T-cell (primary cell): Measurements from ENCODE around the gene PRIM1. TPM values are rescaled to one million over a fixed set of nuclear protein-coding genes. Genes with fewer than 3 reads are reported as not detected.
"Not testable (repeated sequence)": the region's sequence is repeated elsewhere in the genome, so short reads cannot be mapped to it uniquely, and the experiment has no call there.

Experiments
- ATAC-seq, 4 experiments: fragments of 200-7000 bp in 3 of 4; fragments of 150-1000 bp in 1 of 4; cut with Tn5 transposase; replicated peaks in 1 of 4; 1 replicate in 3 of 4; 2 replicates in 1 of 4; pipeline ENCODE4 v1.10.0; 2021; ENCODE audit warnings: moderate library complexity in 3 of 4, mild to moderate bottlenecking in 2 of 4, moderate number of reproducible peaks in 1 of 4
- CTCF ChIA-PET, 2 donors: fragments of 300-600 bp; sonication (Branson Sonifier 250); formaldehyde crosslinking; loops; one replicate each; lab custom pipeline; 2022; ENCODE audit warnings: antibody characterized with exemption in 2 of 2; lab: Charles Lee
- POLR2A ChIA-PET, 2 donors: fragments of 300-600 bp; sonication (Branson Sonifier 250); formaldehyde crosslinking; loops; one replicate each; lab custom pipeline; 2022; ENCODE audit warnings: antibody characterized with exemption in 2 of 2; lab: Charles Lee
- DNase-seq, 35 experiments: peaks; one replicate each; pipeline versions ENCODE4 v3.0.0 to v3.0.0-alpha.2; 2013 to 2023
- H3K27ac ChIP-seq: one replicate; pipeline ENCODE4 v1.5.1; 2013; ENCODE audit warnings: low read length
- H3K27me3 ChIP-seq, 2 experiments: replicated peaks in 1 of 2; 1 replicate in 1 of 2; 2 replicates in 1 of 2; pipeline versions ENCODE4 v1.6.1 to v1.7.0; 2013; ENCODE audit warnings: low read length in 1 of 2, mixed read lengths in 1 of 2; ENCODE audit not compliant: control insufficient read depth in 2 of 2, insufficient read depth in 2 of 2; ENCODE audit errors: extremely low read depth in 1 of 2
- H3K36me3 ChIP-seq, 2 donors: 1 replicate in 1 of 2; 2 replicates in 1 of 2; pipeline versions ENCODE4 v1.6.1 to v1.7.0; 2013; ENCODE audit warnings: low read length in 1 of 2; ENCODE audit not compliant: control insufficient read depth in 2 of 2, insufficient read depth in 1 of 2; ENCODE audit errors: extremely low read depth in 1 of 2
- H3K4me1 ChIP-seq, 2 experiments: 1 replicate in 1 of 2; 2 replicates in 1 of 2; pipeline versions ENCODE4 v1.6.1 to v1.7.0; 2013; ENCODE audit warnings: low read length in 2 of 2, mixed read lengths in 1 of 2; ENCODE audit not compliant: insufficient read depth in 2 of 2, control insufficient read depth in 1 of 2; ENCODE audit errors: extremely low read depth in 1 of 2
- H3K4me3 ChIP-seq, 2 donors: 1 replicate in 1 of 2; 2 replicates in 1 of 2; pipeline versions ENCODE4 v1.5.1 to v1.7.0; 2013; ENCODE audit warnings: mild to moderate bottlenecking in 2 of 2, low read length in 1 of 2, moderate library complexity in 1 of 2; ENCODE audit not compliant: control insufficient read depth in 1 of 2; ENCODE audit errors: extremely low read depth in 1 of 2
- H3K9me3 ChIP-seq: 2 replicates; pipeline ENCODE4 v1.7.0; 2013
- H3K27ac Mint-ChIP-seq, 2 donors: one replicate each; pipeline ENCODE4 v1.8.0; 2020 to 2021; ENCODE audit warnings: mild to moderate bottlenecking in 2 of 2, mixed read lengths in 2 of 2
- H3K27me3 Mint-ChIP-seq, 2 donors: one replicate each; pipeline ENCODE4 v1.8.0; 2021 to 2022; ENCODE audit warnings: mixed read lengths in 2 of 2
- H3K36me3 Mint-ChIP-seq: one replicate; pipeline ENCODE4 v1.8.0; 2021; ENCODE audit warnings: mixed read lengths
- H3K4me1 Mint-ChIP-seq, 3 donors: one replicate each; pipeline ENCODE4 v1.8.0; 2020 to 2022; ENCODE audit warnings: mixed read lengths in 3 of 3, mild to moderate bottlenecking in 1 of 3
- H3K4me3 Mint-ChIP-seq, 3 donors: one replicate each; pipeline ENCODE4 v1.8.0; 2020 to 2022; ENCODE audit warnings: mild to moderate bottlenecking in 3 of 3, mixed read lengths in 3 of 3, moderate library complexity in 3 of 3
- H3K9me3 Mint-ChIP-seq, 3 donors: one replicate each; pipeline ENCODE4 v1.8.0; 2020 to 2022; ENCODE audit warnings: mixed read lengths in 3 of 3
- WGBS: methylation state at CpG from one replicate; pipeline ENCODE4 v1.1.5; 2013; ENCODE audit warnings: missing lambda C conversion rate; ENCODE audit not compliant: insufficient coverage; 5-methylcytosine and 5-hydroxymethylcytosine counted together
- total RNA-seq, 35 experiments: library from RNA in 6 of 35; stranded (reverse) in 6 of 35; fragments of 120-200 nt in 1 of 35; gene quantifications; one replicate each; pipeline versions ENCODE4 v1.2.1 to v1.2.4 and lab custom pipeline; 2013 to 2026

The PRIM1 gene
- total RNA-seq (10 to 100 TPM; 17.3 to 25.2 (median 22.2) TPM), total RNA-seq (lab: John Stamatoyannopoulos, UW) (2.4 to 58.6 (median 12.9) reads per million in 29 experiments)
- 26.2 TPM for total RNA-seq (2013)

GRCh38 chr12:56751712-56752598, at the start of gene PRIM1:
Gene PRIM1 (minus strand): TSS chr12:56752323. CDS start chr12:56752298, 25 bp downstream.
- Histone ChIP-seq H3K36me3 (peaks cover 0 to 14% of the 10 kb centered on the region in 2 donors), H3K4me3 (peak within 1 kb of the TSS; percentile 91 to 92), H3K9me3 (no peaks in the 10 kb centered on the region), H3K27me3 (no peaks in the 10 kb centered on the region), H3K27ac (peak within 1 kb of the TSS; percentile 72), H3K4me1 (peaks cover 11 to 16% of the 10 kb centered on the region in 2 experiments)
- DNase-seq (peak; percentile 52 to 87 (median 74)), ATAC-seq (peak; percentile 87 to 90 (median 88))
- H3K4me3 Mint-ChIP-seq, result peak within 1 kb of the TSS; percentile 95 to 96 (median 96)
- H3K36me3 Mint-ChIP-seq, result peaks cover 22% of the 10 kb centered on the region
- CTCF ChIA-PET, result interaction anchor here in 1 of 2 donors (0.6 to 1.3 kb wide), 3 partner anchors 27 to 922 kb away, joined by 4 to 7 read pairs (median 4); partner anchors contain the start of gene NACA
- H3K27me3 Mint-ChIP-seq, result no peaks in the 10 kb centered on the region
- POLR2A ChIA-PET, result interaction anchor here (0.5 to 0.7 kb wide), 4 partner anchors 30 to 360 kb away, joined by 3 to 8 read pairs (median 6); no protein-coding TSS in a partner anchor
- H3K27ac Mint-ChIP-seq, result peak within 1 kb of the TSS; percentile 89 to 95
- WGBS, result 0% methylated on average over 40 of the region's 64 CpGs
- peaks cover 32 to 38% (median 38%) of the 10 kb centered on the region in 3 donors for H3K4me1 Mint-ChIP-seq
- no peaks in the 10 kb centered on the region for H3K9me3 Mint-ChIP-seq

- Histone ChIP-seq H3K4me3 (no peak overlapping the region), H3K27me3 (peaks cover 0 to 7% of the 10 kb centered on the region in 2 experiments), H3K27ac (no peak overlapping the region), H3K36me3 (no peaks in the 10 kb centered on the region), H3K9me3 (no peaks in the 10 kb centered on the region), H3K4me1 (no peaks in the 10 kb centered on the region)
- no peaks in the 10 kb centered on the region for H3K9me3 Mint-ChIP-seq
- no peak for DNase-seq
- H3K27me3 Mint-ChIP-seq, result no peaks in the 10 kb centered on the region
- H3K36me3 Mint-ChIP-seq, result no peaks in the 10 kb centered on the region
- ChIA-PET CTCF (no interaction called here), POLR2A (no interaction called here)
- H3K4me3 Mint-ChIP-seq, result no peak overlapping the region
- no peak for ATAC-seq
- H3K27ac Mint-ChIP-seq, result no peak overlapping the region
- H3K4me1 Mint-ChIP-seq, result no peaks in the 10 kb centered on the region
These were observed 48.1 kb upstream of the PRIM1 start for GRCh38 chr12:56800221-56800620.

GRCh38 chr12:56799345-56799744, 47.2 kb upstream of the PRIM1 start:
- H3K4me1 ChIP-seq, H3K4me1 Mint-ChIP-seq, H3K27ac Mint-ChIP-seq, CTCF ChIA-PET, H3K4me3 Mint-ChIP-seq, ATAC-seq, H3K9me3 Mint-ChIP-seq, DNase-seq, H3K4me3 ChIP-seq, H3K27ac ChIP-seq, H3K27me3 ChIP-seq, POLR2A ChIA-PET, H3K9me3 ChIP-seq, H3K36me3 Mint-ChIP-seq, H3K36me3 ChIP-seq, H3K27me3 Mint-ChIP-seq: not testable (repeated sequence)
- no CpG with 5 or more reads among the region's 6 CpGs for WGBS

GRCh38 chr12:56795791-56796190, 43.7 kb upstream of the PRIM1 start:
- H3K9me3 ChIP-seq, ATAC-seq, H3K4me1 ChIP-seq, H3K36me3 Mint-ChIP-seq, H3K27ac ChIP-seq, CTCF ChIA-PET, H3K36me3 ChIP-seq, H3K27me3 ChIP-seq, H3K4me3 Mint-ChIP-seq, POLR2A ChIA-PET, H3K4me3 ChIP-seq, DNase-seq, H3K4me1 Mint-ChIP-seq, H3K27ac Mint-ChIP-seq, H3K9me3 Mint-ChIP-seq, H3K27me3 Mint-ChIP-seq: not testable (repeated sequence)
- WGBS, result 92% methylated on average over 12 of the region's 27 CpGs

- ATAC-seq, CTCF ChIA-PET, H3K36me3 ChIP-seq, H3K36me3 Mint-ChIP-seq, H3K4me3 ChIP-seq, H3K4me1 ChIP-seq, H3K27me3 ChIP-seq, H3K9me3 Mint-ChIP-seq, POLR2A ChIA-PET, H3K27me3 Mint-ChIP-seq, H3K27ac Mint-ChIP-seq, H3K9me3 ChIP-seq, H3K4me1 Mint-ChIP-seq, H3K27ac ChIP-seq: not testable (repeated sequence)
- 59% methylated on average over 7 of the region's 13 CpGs for whole genome bisulfite sequencing
- H3K4me3 Mint-ChIP-seq, result peak overlapping the region; percentile 58 to 60 (median 59)
- peak in 1 of 35 experiments; percentile 11 for DNase-seq
These were observed 43.0 kb upstream of the PRIM1 start for GRCh38 chr12:56795046-56795562.

GRCh38 chr12:56793124-56793523, 41.0 kb upstream of the PRIM1 start:
- H3K4me1 Mint-ChIP-seq, H3K9me3 ChIP-seq, H3K27ac Mint-ChIP-seq, H3K4me3 Mint-ChIP-seq, H3K4me3 ChIP-seq, ATAC-seq, H3K36me3 ChIP-seq, DNase-seq, H3K9me3 Mint-ChIP-seq, H3K27me3 Mint-ChIP-seq, H3K4me1 ChIP-seq, H3K27ac ChIP-seq, POLR2A ChIA-PET, H3K27me3 ChIP-seq, CTCF ChIA-PET, H3K36me3 Mint-ChIP-seq: not testable (repeated sequence)
- WGBS, result 96% methylated on average over 7 of the region's 7 CpGs
